Upper lobe of left lung (tissue), 6 donors: Measurements from ENCODE around the gene GRB10. TPM values are rescaled to one million over a fixed set of nuclear protein-coding genes. Genes with fewer than 3 reads are reported as not detected.

Experiments used
- ATAC-seq, 2 donors: fragments of 200-7000 bp; cut with Tn5 transposase; one replicate each; pipeline ENCODE4 v1.9.1; 2022; ENCODE audit warnings: mild to moderate bottlenecking in 2 of 2, moderate library complexity in 2 of 2; ENCODE audit not compliant: low FRiP score in 2 of 2
- DNase-seq, 2 donors: peaks; one replicate each; pipeline ENCODE4 v3.0.0-alpha.2; 2019 to 2020
- H3K27ac ChIP-seq, 4 donors: fragments of 200-600 bp; sonication (generic); one replicate each; pipeline ENCODE4 v1.5.1; 2016 to 2019
- H3K27me3 ChIP-seq, 4 donors: fragments of 200-600 bp; sonication (generic); one replicate each; pipeline ENCODE4 v1.5.1; 2017 to 2019
- H3K36me3 ChIP-seq, 4 donors: fragments of 200-600 bp; sonication (generic); one replicate each; pipeline ENCODE4 v1.5.1; 2016 to 2019
- H3K4me1 ChIP-seq, 4 donors: fragments of 200-600 bp; sonication (generic); one replicate each; pipeline ENCODE4 v1.5.1; 2018 to 2019
- H3K4me3 ChIP-seq, 4 donors: fragments of 200-600 bp; sonication (generic); one replicate each; pipeline ENCODE4 v1.5.1; 2017 to 2019; ENCODE audit warnings: mild to moderate bottlenecking in 2 of 4, moderate library complexity in 1 of 4
- H3K9me3 ChIP-seq, 4 donors: fragments of 200-600 bp; sonication (generic); one replicate each; pipeline ENCODE4 v1.5.1; 2018 to 2019
- EP300 ChIP-seq, 4 donors: sonication (generic); formaldehyde crosslinking; IDR thresholded peaks; one replicate each; pipeline ENCODE4 v1.5.1; 2017; ENCODE audit warnings: antibody characterized with exemption in 4 of 4, control low read depth in 2 of 4
- POLR2A ChIP-seq, 4 donors: fragments of 450-650 bp; IDR thresholded peaks; one replicate each; pipeline ENCODE4 v1.5.1; 2016 to 2017; ENCODE audit warnings: antibody characterized with exemption in 4 of 4, mild to moderate bottlenecking in 2 of 4
- POLR2AphosphoS5 ChIP-seq, 2 donors: sonication (generic); formaldehyde crosslinking; IDR thresholded peaks; one replicate each; pipeline ENCODE4 v1.5.1; 2017; ENCODE audit warnings: antibody characterized with exemption in 2 of 2
- WGBS, 2 donors: methylation state at CpG; one replicate each; pipeline ENCODE4 v1.1.5; 2017 to 2018; 5-methylcytosine and 5-hydroxymethylcytosine counted together
- total RNA-seq, 6 donors: library from RNA; depleted of rRNA in 4 of 6; stranded (reverse); fragments of >200 nt in 4 of 6; gene quantifications; one replicate each; pipeline versions ENCODE4 v1.1.0 to v1.2.1, GENCODE V29; 2016 to 2021
- TF ChIP-seq, protein P1 (sequence below), 6 experiments: fragments of 450-650 bp in 4 of 6; fragments of 200-600 bp in 2 of 6; sonication (generic) in 2 of 6; IDR thresholded peaks; one replicate each; pipeline ENCODE4 v1.5.1; 2016 to 2019; ENCODE audit warnings: antibody characterized with exemption in 6 of 6
- donor health status: DM: no; HTN: no; CAD: no; lungs with moderate emphysema.
- donor health status: DM: no; HTN: yes; CAD: no; lungs with severe emphysema.

GRB10 gene
- total RNA-seq, 6 donors from 2014 or later: 32.8 to 92.2 (median 46.5) TPM

DNA sequence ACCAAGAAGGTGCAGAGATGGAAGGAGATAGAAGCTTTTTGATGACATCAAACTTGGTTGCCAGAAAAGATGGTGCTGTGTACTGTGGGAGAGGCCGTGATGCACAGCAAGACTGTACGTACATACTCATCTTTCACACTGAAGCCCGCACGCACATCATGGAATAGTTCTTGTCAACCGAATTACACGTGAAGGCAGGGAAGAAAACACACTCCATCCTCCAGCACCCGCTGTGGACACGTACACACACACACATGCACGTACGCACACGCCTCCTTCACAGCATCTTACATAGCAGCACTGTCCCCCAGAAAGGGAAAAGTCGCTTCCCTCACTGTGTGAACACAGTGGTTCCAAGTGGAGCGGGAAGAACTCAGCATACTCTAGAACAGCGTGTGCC, 163.0 kb downstream of the GRB10 start:
- H3K36me3 ChIP-seq: peaks cover 0 to 50% (median 18%) of the 10 kb centered on the region in 4 donors
- TF ChIP-seq POLR2AphosphoS5 (IDR thresholded peaks at IDR 0.05): no peak
- WGBS, 2 donors: 93 to 97% methylated on average over 14 of the region's 14 CpGs
- H3K27me3 ChIP-seq: no peaks in the 10 kb centered on the region
- H3K27ac ChIP-seq: no peak overlapping the region
- no peaks in the 10 kb centered on the region for H3K9me3 ChIP-seq
- no peaks in the 10 kb centered on the region for H3K4me1 ChIP-seq
- H3K4me3 ChIP-seq: no peak overlapping the region
- ATAC-seq (no peak), DNase-seq (no peak)

DNA sequence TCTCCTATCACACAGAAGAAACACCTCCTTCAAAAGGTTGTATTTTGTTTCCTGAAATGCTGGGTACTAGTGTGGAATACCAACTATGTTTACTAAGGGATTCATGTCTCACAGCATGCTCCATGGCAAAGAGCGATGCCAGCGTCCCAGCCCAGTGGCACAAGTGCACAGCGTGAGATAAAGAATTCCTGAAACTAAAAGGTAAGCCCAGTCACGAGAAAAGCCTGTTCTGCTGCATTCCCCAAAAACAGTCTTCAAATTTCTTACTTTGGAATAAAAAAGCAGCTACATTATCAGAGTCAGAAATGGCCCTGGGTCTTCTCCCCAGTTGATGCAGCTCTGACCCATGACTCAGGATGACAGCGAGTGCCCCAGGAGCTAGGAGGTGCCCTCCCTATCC, 164.4 kb downstream of the GRB10 start:
- Histone ChIP-seq H3K36me3 (peaks cover 0 to 62% (median 29%) of the 10 kb centered on the region in 4 donors), H3K4me1 (no peaks in the 10 kb centered on the region), H3K4me3 (no peak overlapping the region), H3K27me3 (no peaks in the 10 kb centered on the region), H3K27ac (no peak overlapping the region), H3K9me3 (no peaks in the 10 kb centered on the region)
- DNase-seq (no peak), ATAC-seq (no peak)
- TF ChIP-seq POLR2AphosphoS5 (IDR thresholded peaks at IDR 0.05) (no peak), POLR2A (IDR thresholded peaks at IDR 0.05) (no peak), EP300 (IDR thresholded peaks at IDR 0.05) (no peak)
- TF ChIP-seq, protein P1, sequence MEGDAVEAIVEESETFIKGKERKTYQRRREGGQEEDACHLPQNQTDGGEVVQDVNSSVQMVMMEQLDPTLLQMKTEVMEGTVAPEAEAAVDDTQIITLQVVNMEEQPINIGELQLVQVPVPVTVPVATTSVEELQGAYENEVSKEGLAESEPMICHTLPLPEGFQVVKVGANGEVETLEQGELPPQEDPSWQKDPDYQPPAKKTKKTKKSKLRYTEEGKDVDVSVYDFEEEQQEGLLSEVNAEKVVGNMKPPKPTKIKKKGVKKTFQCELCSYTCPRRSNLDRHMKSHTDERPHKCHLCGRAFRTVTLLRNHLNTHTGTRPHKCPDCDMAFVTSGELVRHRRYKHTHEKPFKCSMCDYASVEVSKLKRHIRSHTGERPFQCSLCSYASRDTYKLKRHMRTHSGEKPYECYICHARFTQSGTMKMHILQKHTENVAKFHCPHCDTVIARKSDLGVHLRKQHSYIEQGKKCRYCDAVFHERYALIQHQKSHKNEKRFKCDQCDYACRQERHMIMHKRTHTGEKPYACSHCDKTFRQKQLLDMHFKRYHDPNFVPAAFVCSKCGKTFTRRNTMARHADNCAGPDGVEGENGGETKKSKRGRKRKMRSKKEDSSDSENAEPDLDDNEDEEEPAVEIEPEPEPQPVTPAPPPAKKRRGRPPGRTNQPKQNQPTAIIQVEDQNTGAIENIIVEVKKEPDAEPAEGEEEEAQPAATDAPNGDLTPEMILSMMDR (IDR thresholded peaks at IDR 0.05): no peak
- 77% methylated on average over 5 of the region's 5 CpGs for WGBS, 2 donors

DNA sequence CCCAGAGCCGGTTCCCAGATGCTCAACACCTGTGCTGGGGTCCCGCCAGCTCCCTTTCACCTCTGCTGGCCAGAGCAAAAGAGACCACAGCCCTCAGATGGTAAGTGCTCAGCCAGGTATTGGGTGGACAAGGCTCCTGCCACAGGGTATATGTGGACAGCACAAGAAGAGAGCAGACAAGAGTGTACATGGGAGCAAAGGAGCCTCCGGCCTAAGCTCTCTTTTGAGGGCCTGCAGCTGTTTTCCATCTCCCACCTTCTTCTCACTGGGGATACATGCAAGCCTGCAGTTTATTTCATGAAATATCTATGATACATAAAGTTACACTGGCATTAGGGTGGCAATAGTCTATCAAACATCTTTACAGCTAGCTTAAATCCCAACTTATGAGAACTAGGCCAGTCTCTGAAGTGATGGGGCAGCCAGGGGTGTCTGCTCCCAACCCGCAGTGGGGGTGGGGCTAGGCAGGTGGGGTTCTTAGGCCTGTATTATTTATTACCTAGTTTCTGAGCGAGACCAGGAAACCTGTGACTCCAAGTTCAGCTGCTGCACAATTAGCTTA, 167.1 kb downstream of the GRB10 start:
- ATAC-seq (no peak), DNase-seq (no peak)
- Histone ChIP-seq H3K27ac (no peak overlapping the region), H3K9me3 (no peaks in the 10 kb centered on the region), H3K4me3 (no peak overlapping the region), H3K4me1 (peaks cover 0 to 3% (median 0%) of the 10 kb centered on the region in 4 donors), H3K27me3 (no peaks in the 10 kb centered on the region), H3K36me3 (peaks cover 0 to 78% (median 38%) of the 10 kb centered on the region in 4 donors)
- no peak for TF ChIP-seq EP300 (IDR thresholded peaks at IDR 0.05)
- no peak for TF ChIP-seq POLR2A (IDR thresholded peaks at IDR 0.05)
- TF ChIP-seq, protein P1 (IDR thresholded peaks at IDR 0.05): no peak
- TF ChIP-seq POLR2AphosphoS5 (IDR thresholded peaks at IDR 0.05): no peak
- WGBS, 2 donors: 97 to 100% methylated on average over 4 to 5 of the region's 5 CpGs

DNA sequence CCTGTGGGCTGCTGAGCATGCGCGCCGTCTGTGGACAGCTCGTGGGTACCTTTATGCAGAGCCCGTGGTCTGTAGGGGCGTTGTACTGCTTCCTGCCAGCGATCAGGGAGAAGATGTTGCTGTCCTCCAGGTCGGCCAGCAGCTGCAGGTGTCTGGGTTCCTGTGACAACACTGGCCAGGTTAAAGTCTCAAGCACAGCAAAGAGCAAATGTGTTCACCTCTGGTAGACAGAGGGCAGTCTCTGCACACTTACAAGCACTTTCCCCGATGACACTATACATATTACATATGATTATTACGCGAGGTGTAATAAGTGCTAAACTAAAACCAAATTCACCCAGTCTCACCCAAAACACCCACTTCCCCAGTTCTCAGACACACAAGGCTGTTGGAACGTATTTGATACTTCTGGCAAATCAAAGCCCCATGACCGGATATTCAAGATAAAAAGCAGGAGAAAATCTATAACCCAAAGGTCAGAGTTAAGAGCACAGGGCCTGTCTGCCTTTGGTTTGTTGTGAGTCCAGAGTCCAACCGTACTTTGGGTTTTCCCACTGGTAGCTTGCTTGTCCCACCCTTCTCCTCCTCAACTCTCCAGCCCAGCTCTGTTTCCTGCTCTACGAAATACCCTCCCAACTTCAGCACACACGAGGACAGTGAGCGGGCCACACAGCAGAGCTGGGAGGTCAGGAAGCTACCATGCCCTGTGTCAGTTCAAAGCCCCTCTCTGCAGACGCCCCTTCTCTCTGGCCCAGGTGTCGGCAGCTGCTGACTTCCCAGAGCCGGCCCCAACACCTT, 167.8 kb downstream of the GRB10 start:
- Histone ChIP-seq H3K9me3 (no peaks in the 10 kb centered on the region), H3K36me3 (peaks cover 0 to 83% (median 40%) of the 10 kb centered on the region in 4 donors), H3K27ac (no peak overlapping the region), H3K27me3 (no peaks in the 10 kb centered on the region), H3K4me1 (peaks cover 0 to 3% (median 0%) of the 10 kb centered on the region in 4 donors), H3K4me3 (no peak overlapping the region)
- DNase-seq: no peak
- TF ChIP-seq, protein P1 (IDR thresholded peaks at IDR 0.05): peak in 1 of 6 experiments; percentile 9
- no peak for TF ChIP-seq POLR2A (IDR thresholded peaks at IDR 0.05)
- ATAC-seq: no peak
- 82 to 84% methylated on average over 11 to 20 of the region's 20 CpGs for WGBS, 2 donors

DNA sequence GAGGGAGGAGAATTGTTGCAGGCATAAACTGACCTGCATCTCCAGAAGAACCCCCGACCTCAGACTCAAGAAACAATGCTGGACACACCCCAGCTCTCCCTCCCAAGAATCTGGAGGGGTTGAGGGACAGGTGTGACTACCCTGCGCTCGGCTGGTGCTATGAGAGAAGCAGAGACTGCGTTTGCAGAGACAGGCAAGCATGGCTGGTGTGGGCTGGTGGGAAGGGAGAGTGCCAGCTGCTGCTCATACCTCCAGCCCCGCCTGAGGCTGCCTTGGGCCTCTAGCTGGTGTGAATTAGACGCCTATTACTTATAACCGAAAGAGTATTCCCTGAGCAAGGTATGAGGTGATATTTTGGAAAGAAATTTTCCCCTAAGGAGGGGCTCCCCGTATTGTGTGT, 169.2 kb downstream of the GRB10 start:
- Histone ChIP-seq H3K4me1 (peaks cover 0 to 5% (median 0%) of the 10 kb centered on the region in 4 donors), H3K4me3 (no peak overlapping the region), H3K27me3 (no peaks in the 10 kb centered on the region), H3K36me3 (peaks cover 0 to 90% (median 40%) of the 10 kb centered on the region in 4 donors), H3K27ac (no peak overlapping the region), H3K9me3 (no peaks in the 10 kb centered on the region)
- TF ChIP-seq POLR2A (IDR thresholded peaks at IDR 0.05) (no peak), EP300 (IDR thresholded peaks at IDR 0.05) (no peak), POLR2AphosphoS5 (IDR thresholded peaks at IDR 0.05) (no peak)
- TF ChIP-seq, protein P1 (IDR thresholded peaks at IDR 0.05): no peak
- 89 to 97% methylated on average over 5 to 8 of the region's 8 CpGs for WGBS, 2 donors
- no peak for ATAC-seq
- no peak for DNase-seq
